GM12891 (cell line): ENCODE measurements around the gene DCDC1.

ENCODE experiments used
- POLR2A ChIP-seq: IDR thresholded peaks from 2 replicates; pipeline ENCODE4 v1.6.1; 2011; ENCODE audit warnings: low read depth, low read length, control low read depth
- POLR2AphosphoS5 ChIP-seq: IDR thresholded peaks from 2 replicates; pipeline ENCODE4 v1.6.1; 2011; ENCODE audit warnings: low read depth, low read length, control low read depth

- TF ChIP-seq POLR2A: no peak
- no peak for TF ChIP-seq POLR2AphosphoS5
These were observed 43.4 kb upstream of the DCDC1 start for GRCh38 chr11:31412946-31413345.
